ENCODE data around the gene CABLES2. TPM values are rescaled to one million over a fixed set of nuclear protein-coding genes. Genes with fewer than 3 reads are reported as not detected.

The CABLES2 gene
- total and polyA plus RNA-seq, 5 donors from 2014 or later, result 0.49 to 7.0 (median 1.2) TPM

- H3K4me3 ChIP-seq (ENCODE audit: low read depth, low read length), result no peak overlapping the region
- no peaks in the 10 kb centered on the region for H3K27me3 Mint-ChIP-seq
- peak overlapping the region in 1 of 4 donors; percentile 4 for H3K4me3 Mint-ChIP-seq
- H3K9me3 ChIP-seq (ENCODE audit: control insufficient read depth in 2 of 2, low read length in 2 of 2), result no peaks in the 10 kb centered on the region
- H3K36me3 Mint-ChIP-seq, result peaks cover 8% of the 10 kb centered on the region
- no peak overlapping the region for H3K27ac ChIP-seq (ENCODE audit: insufficient read depth, low read length, poor library complexity, severe bottlenecking)
- H3K4me1 ChIP-seq (ENCODE audit: control insufficient read depth, insufficient read depth, low read length, poor library complexity, severe bottlenecking), result no peaks in the 10 kb centered on the region
- ATAC-seq (ENCODE audit: low read depth in 2 of 2) (no peak), DNase-seq (no peak)
- no peak overlapping the region for H3K27ac Mint-ChIP-seq
- H3K9me3 Mint-ChIP-seq, result no peaks in the 10 kb centered on the region
- peaks cover 11% of the 10 kb centered on the region for H3K36me3 ChIP-seq (ENCODE audit: control insufficient read depth, insufficient read depth, low read length)
- H3K4me1 Mint-ChIP-seq, result peaks cover 0 to 12% (median 1%) of the 10 kb centered on the region in 4 donors
- H3K27me3 ChIP-seq (ENCODE audit: control insufficient read depth, insufficient read depth, low read length), result no peaks in the 10 kb centered on the region
Observed at GRCh38 chr20:62394248-62395245, 12.5 kb downstream of the CABLES2 start.

- Mint-ChIP-seq H3K4me3 (no peak overlapping the region), H3K9me3 (no peaks in the 10 kb centered on the region), H3K36me3 (peaks cover 12% of the 10 kb centered on the region), H3K27me3 (no peaks in the 10 kb centered on the region), H3K27ac (no peak overlapping the region), H3K4me1 (peaks cover 0 to 13% (median 4%) of the 10 kb centered on the region in 4 donors)
- no peak overlapping the region for H3K27ac ChIP-seq (ENCODE audit: insufficient read depth, low read length, poor library complexity, severe bottlenecking)
- no peak for ATAC-seq (ENCODE audit: low read depth in 2 of 2)
- no peaks in the 10 kb centered on the region for H3K9me3 ChIP-seq (ENCODE audit: control insufficient read depth in 2 of 2, low read length in 2 of 2)
- peaks cover 15% of the 10 kb centered on the region for H3K36me3 ChIP-seq (ENCODE audit: control insufficient read depth, insufficient read depth, low read length)
- H3K27me3 ChIP-seq (ENCODE audit: control insufficient read depth, insufficient read depth, low read length), result no peaks in the 10 kb centered on the region
- H3K4me3 ChIP-seq (ENCODE audit: low read depth, low read length), result no peak overlapping the region
- H3K4me1 ChIP-seq (ENCODE audit: control insufficient read depth, insufficient read depth, low read length, poor library complexity, severe bottlenecking), result no peaks in the 10 kb centered on the region
- no peak for DNase-seq
Observed at GRCh38 chr20:62393830-62394229, 13.3 kb downstream of the CABLES2 start.

- H3K36me3 ChIP-seq (ENCODE audit: control insufficient read depth, insufficient read depth, low read length), result peaks cover 19% of the 10 kb centered on the region
- peaks cover 16% of the 10 kb centered on the region for H3K36me3 Mint-ChIP-seq
Observed at GRCh38 chr20:62393335-62393665, 13.8 kb downstream of the CABLES2 start.

GRCh38 chr20:62392621-62393334 is 14.3 kb downstream of the CABLES2 start:
- H3K9me3 Mint-ChIP-seq, result no peaks in the 10 kb centered on the region
- DNase-seq, result no peak
- peaks cover 0 to 22% (median 10%) of the 10 kb centered on the region in 4 donors for H3K4me1 Mint-ChIP-seq
- Histone ChIP-seq H3K9me3 (ENCODE audit: control insufficient read depth in 2 of 2, low read length in 2 of 2) (no peaks in the 10 kb centered on the region), H3K36me3 (ENCODE audit: control insufficient read depth, insufficient read depth, low read length) (peaks cover 19% of the 10 kb centered on the region), H3K27ac (ENCODE audit: insufficient read depth, low read length, poor library complexity, severe bottlenecking) (no peak overlapping the region), H3K4me3 (ENCODE audit: low read depth, low read length) (no peak overlapping the region), H3K27me3 (ENCODE audit: control insufficient read depth, insufficient read depth, low read length) (no peaks in the 10 kb centered on the region), H3K4me1 (ENCODE audit: control insufficient read depth, insufficient read depth, low read length, poor library complexity, severe bottlenecking) (peaks cover 7% of the 10 kb centered on the region)
- H3K27ac Mint-ChIP-seq, result no peak overlapping the region
- H3K36me3 Mint-ChIP-seq, result peaks cover 19% of the 10 kb centered on the region
- H3K27me3 Mint-ChIP-seq, result no peaks in the 10 kb centered on the region
- ATAC-seq (ENCODE audit: low read depth in 2 of 2), result peak in 1 of 2 donors; percentile 8
- H3K4me3 Mint-ChIP-seq, result no peak overlapping the region

More at GRCh38 chr20:62393335-62393665, 13.8 kb downstream of the CABLES2 start:
- H3K4me1 Mint-ChIP-seq, result peaks cover 0 to 18% (median 8%) of the 10 kb centered on the region in 4 donors
- DNase-seq (no peak), ATAC-seq (ENCODE audit: low read depth in 2 of 2) (no peak)
- H3K4me3 ChIP-seq (ENCODE audit: low read depth, low read length), result no peak overlapping the region
- peaks cover 2% of the 10 kb centered on the region for H3K4me1 ChIP-seq (ENCODE audit: control insufficient read depth, insufficient read depth, low read length, poor library complexity, severe bottlenecking)
- H3K27me3 Mint-ChIP-seq, result no peaks in the 10 kb centered on the region
- H3K27me3 ChIP-seq (ENCODE audit: control insufficient read depth, insufficient read depth, low read length), result no peaks in the 10 kb centered on the region
- no peaks in the 10 kb centered on the region for H3K9me3 ChIP-seq (ENCODE audit: control insufficient read depth in 2 of 2, low read length in 2 of 2)
- H3K27ac Mint-ChIP-seq, result no peak overlapping the region
- H3K4me3 Mint-ChIP-seq, result no peak overlapping the region
- no peaks in the 10 kb centered on the region for H3K9me3 Mint-ChIP-seq
- no peak overlapping the region for H3K27ac ChIP-seq (ENCODE audit: insufficient read depth, low read length, poor library complexity, severe bottlenecking)

GRCh38 chr20:62392077-62392418 is 15.0 kb downstream of the CABLES2 start:
- no peak for ATAC-seq (ENCODE audit: low read depth in 2 of 2)
- Histone ChIP-seq H3K36me3 (ENCODE audit: control insufficient read depth, insufficient read depth, low read length) (peaks cover 19% of the 10 kb centered on the region), H3K27ac (ENCODE audit: insufficient read depth, low read length, poor library complexity, severe bottlenecking) (no peak overlapping the region)

GRCh38 chr20:62391165-62392076 is 15.7 kb downstream of the CABLES2 start:
- Histone ChIP-seq H3K36me3 (ENCODE audit: control insufficient read depth, insufficient read depth, low read length) (peaks cover 19% of the 10 kb centered on the region), H3K4me3 (ENCODE audit: low read depth, low read length) (no peak overlapping the region), H3K27me3 (ENCODE audit: control insufficient read depth, insufficient read depth, low read length) (no peaks in the 10 kb centered on the region), H3K9me3 (ENCODE audit: control insufficient read depth in 2 of 2, low read length in 2 of 2) (no peaks in the 10 kb centered on the region), H3K27ac (ENCODE audit: insufficient read depth, low read length, poor library complexity, severe bottlenecking) (no peak overlapping the region), H3K4me1 (ENCODE audit: control insufficient read depth, insufficient read depth, low read length, poor library complexity, severe bottlenecking) (peaks cover 15% of the 10 kb centered on the region)
- Mint-ChIP-seq H3K4me1 (peaks cover 0 to 25% (median 13%) of the 10 kb centered on the region in 4 donors), H3K27me3 (no peaks in the 10 kb centered on the region), H3K4me3 (no peak overlapping the region), H3K27ac (no peak overlapping the region), H3K9me3 (no peaks in the 10 kb centered on the region), H3K36me3 (peaks cover 16% of the 10 kb centered on the region)
- DNase-seq (no peak), ATAC-seq (ENCODE audit: low read depth in 2 of 2) (no peak)

More at GRCh38 chr20:62392077-62392418, 15.0 kb downstream of the CABLES2 start:
- peaks cover 13% of the 10 kb centered on the region for H3K4me1 ChIP-seq (ENCODE audit: control insufficient read depth, insufficient read depth, low read length, poor library complexity, severe bottlenecking)
- DNase-seq, result no peak
- no peaks in the 10 kb centered on the region for H3K9me3 ChIP-seq (ENCODE audit: control insufficient read depth in 2 of 2, low read length in 2 of 2)
- no peaks in the 10 kb centered on the region for H3K27me3 ChIP-seq (ENCODE audit: control insufficient read depth, insufficient read depth, low read length)
- no peak overlapping the region for H3K27ac Mint-ChIP-seq
- H3K36me3 Mint-ChIP-seq, result peaks cover 16% of the 10 kb centered on the region
- H3K4me3 Mint-ChIP-seq, result no peak overlapping the region
- peaks cover 0 to 22% (median 13%) of the 10 kb centered on the region in 4 donors for H3K4me1 Mint-ChIP-seq
- no peaks in the 10 kb centered on the region for H3K27me3 Mint-ChIP-seq
- H3K9me3 Mint-ChIP-seq, result no peaks in the 10 kb centered on the region
- no peak overlapping the region for H3K4me3 ChIP-seq (ENCODE audit: low read depth, low read length)

All from CD4-positive, CD25-positive, alpha-beta regulatory T cell (primary cell).